GM18909 (cell line): ENCODE data around the gene FKBP1B.
"Not testable (repeated sequence)": the region's sequence is repeated elsewhere in the genome, so short reads cannot be mapped to it uniquely, and the experiment has no call there.

ENCODE experiments used
- ATAC-seq: cut with Tn5 transposase; IDR thresholded peaks from one replicate; pipeline ENCODE4 v1.9.1; 2021; ENCODE audit warnings: mild to moderate bottlenecking; ENCODE audit not compliant: unreplicated experiment, poor library complexity

The FKBP1B gene

GRCh38 chr2:24049485-24050021 is at the start of gene FKBP1B:
Gene FKBP1B (plus strand): TSS chr2:24049741. CDS start chr2:24049850, 109 bp downstream.
- no peak for ATAC-seq

GRCh38 chr2:24007693-24008092 is 41.8 kb upstream of the FKBP1B start:
- ATAC-seq = no peak

- no peak for ATAC-seq
Measured at GRCh38 chr2:24008672-24009366, 40.7 kb upstream of the FKBP1B start.

DNA sequence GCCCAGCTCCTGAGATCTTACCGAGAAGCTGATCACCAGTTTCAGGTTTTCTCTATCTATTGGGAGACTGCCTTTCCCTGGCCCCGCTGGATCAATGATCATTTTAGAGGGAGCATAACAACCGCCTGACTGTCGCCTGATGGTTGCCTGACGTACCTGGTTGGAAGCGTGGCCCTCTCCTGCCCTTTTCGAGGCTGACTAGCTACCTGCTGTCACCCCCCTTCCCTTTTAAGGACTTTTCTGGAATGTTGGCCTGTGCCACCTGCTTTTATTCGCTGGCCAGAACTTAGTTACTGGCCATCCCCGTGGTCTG is 40.2 kb upstream of the FKBP1B start:
- no peak for ATAC-seq

GRCh38 chr2:24009680-24010476 is 39.7 kb upstream of the FKBP1B start, which contains the start of gene MFSD2B:
Gene MFSD2B (plus strand): TSS chr2:24010085. CDS start chr2:24010097, 12 bp downstream.
- no peak for ATAC-seq

GRCh38 chr2:24010477-24011249 is 38.9 kb upstream of the FKBP1B start:
- no peak for ATAC-seq

GRCh38 chr2:24011250-24012104 is 38.1 kb upstream of the FKBP1B start:
- ATAC-seq = no peak

DNA sequence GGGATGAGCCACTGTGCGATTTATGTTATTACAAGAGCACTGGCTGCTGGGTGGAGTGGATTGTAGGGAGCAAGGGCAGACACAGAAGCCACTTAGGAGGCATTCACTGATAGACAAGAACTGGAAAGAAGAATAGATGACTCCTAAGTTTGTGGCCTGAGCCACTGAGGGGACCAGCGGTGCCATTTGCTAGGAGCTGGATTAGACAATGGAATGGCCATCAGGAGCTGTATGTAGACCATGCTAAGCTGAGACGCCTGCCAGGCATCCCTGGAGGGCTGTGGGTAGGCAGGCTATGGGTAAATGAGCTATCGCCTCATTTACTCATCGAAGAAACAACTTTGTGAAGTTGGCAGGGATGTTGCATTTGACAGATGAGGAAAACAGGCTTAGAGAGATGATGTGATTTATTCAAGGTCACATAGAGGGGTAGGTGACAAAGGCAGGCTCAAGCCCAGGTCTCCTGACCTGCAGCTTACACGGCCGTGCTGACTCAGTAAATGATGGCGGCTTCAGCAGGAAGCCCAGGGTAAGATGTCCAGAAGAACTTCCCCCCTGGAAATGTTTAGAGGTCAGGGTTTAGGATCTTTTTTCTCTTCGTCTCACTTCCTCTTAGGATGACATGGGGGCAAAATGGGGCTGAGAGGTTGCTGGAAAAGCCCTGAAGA is 36.9 kb upstream of the FKBP1B start:
- no peak for ATAC-seq

GRCh38 chr2:24014902-24015301 is 34.6 kb upstream of the FKBP1B start:
- ATAC-seq = not testable (repeated sequence)

- no peak for ATAC-seq
Measured at GRCh38 chr2:24015562-24016375, 33.8 kb upstream of the FKBP1B start.

- ATAC-seq = no peak
Measured at GRCh38 chr2:24016376-24016761, 33.2 kb upstream of the FKBP1B start.

- ATAC-seq = no peak
Measured at GRCh38 chr2:24016853-24017703, 32.5 kb upstream of the FKBP1B start.

GRCh38 chr2:24017711-24018110 is 31.8 kb upstream of the FKBP1B start:
- no peak for ATAC-seq

DNA sequence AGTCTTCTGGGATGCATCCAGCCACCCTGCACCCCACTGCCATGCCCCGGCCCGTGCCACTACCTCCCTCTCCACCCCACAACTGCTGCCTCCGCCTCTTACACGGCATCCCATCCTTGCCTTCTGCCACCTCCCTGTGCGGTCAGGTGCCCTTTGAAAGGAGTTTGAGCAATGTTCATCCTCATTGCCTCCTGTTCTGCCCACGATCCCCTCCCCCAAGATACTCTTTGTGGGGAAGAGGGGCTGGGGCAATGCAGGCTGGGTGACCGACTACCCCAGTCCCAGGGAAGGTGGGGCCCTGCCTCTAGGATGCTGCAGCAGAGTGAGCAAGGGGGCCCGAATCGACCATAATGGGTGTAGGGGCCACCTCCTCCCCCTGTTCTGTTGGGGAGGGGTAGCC is 31.3 kb upstream of the FKBP1B start:
- ATAC-seq = no peak

GRCh38 chr2:24019729-24020128 is 29.8 kb upstream of the FKBP1B start:
- ATAC-seq = no peak

- no peak for ATAC-seq
Measured at GRCh38 chr2:24020244-24020643, 29.3 kb upstream of the FKBP1B start.

- ATAC-seq = no peak
Measured at GRCh38 chr2:24021122-24021998, 28.2 kb upstream of the FKBP1B start.
